Loucy (cell line): ENCODE results near the gene MTHFR.

ENCODE experiments used
- H2AFZ ChIP-seq: fragments of 200-600 bp; sonication (generic); 2 replicates; pipeline ENCODE4 v1.6.0; 2016; ENCODE audit warnings: antibody characterized with exemption, mild to moderate bottlenecking, low read length, moderate library complexity
- H3F3A ChIP-seq: fragments of 200-600 bp; 2 replicates; pipeline ENCODE4 v1.6.0; 2016; ENCODE audit warnings: antibody characterized with exemption, low read depth, mild to moderate bottlenecking
- H3K27me3 ChIP-seq: fragments of 200-600 bp; sonication (generic); 2 replicates; pipeline ENCODE4 v1.6.1; 2014; ENCODE audit warnings: low read length, mild to moderate bottlenecking; ENCODE audit not compliant: insufficient read depth, poor library complexity, severe bottlenecking
- H3K36me3 ChIP-seq: fragments of 200-600 bp; sonication (generic); 2 replicates; pipeline ENCODE4 v1.6.1; 2016; ENCODE audit warnings: low read length; ENCODE audit not compliant: insufficient read depth
- H3K4me1 ChIP-seq: fragments of 200-600 bp; sonication (generic); 2 replicates; pipeline ENCODE4 v1.5.1; 2014; ENCODE audit warnings: low read length, mild to moderate bottlenecking; ENCODE audit not compliant: insufficient read depth, poor library complexity, severe bottlenecking
- H3K4me2 ChIP-seq: fragments of 200-600 bp; sonication (generic); 2 replicates; pipeline ENCODE4 v1.6.0; 2014; ENCODE audit warnings: antibody characterized with exemption, low read length, low read depth, mild to moderate bottlenecking; ENCODE audit not compliant: poor library complexity, severe bottlenecking
- H3K4me3 ChIP-seq: fragments of 200-600 bp; sonication (generic); 2 replicates; pipeline ENCODE4 v1.5.1; 2014; ENCODE audit warnings: low read length, mild to moderate bottlenecking, mixed read lengths; ENCODE audit not compliant: poor library complexity, severe bottlenecking
- H3K79me2 ChIP-seq: fragments of 200-600 bp; sonication (generic); 2 replicates; pipeline ENCODE4 v1.6.1; 2014; ENCODE audit warnings: low read length; ENCODE audit not compliant: insufficient read depth
- H3K9ac ChIP-seq: fragments of 200-600 bp; sonication (generic); 2 replicates; pipeline ENCODE4 v1.6.0; 2014; ENCODE audit warnings: mild to moderate bottlenecking, low read depth, low read length, moderate library complexity; ENCODE audit not compliant: poor library complexity, severe bottlenecking
- H3K9me2 ChIP-seq: fragments of 200-600 bp; sonication (generic); replicated peaks from 2 replicates; pipeline ENCODE4 v1.6.1; 2016; ENCODE audit warnings: low read depth, low read length, mixed read lengths
- H3K9me3 ChIP-seq: fragments of 200-600 bp; sonication (generic); 2 replicates; pipeline ENCODE4 v1.6.1; 2014; ENCODE audit warnings: mild to moderate bottlenecking, antibody characterized with exemption, low read length, low read depth; ENCODE audit not compliant: insufficient read depth
- H4K20me1 ChIP-seq: fragments of 200-600 bp; sonication (generic); 2 replicates; pipeline ENCODE4 v1.6.0; 2014; ENCODE audit warnings: antibody characterized with exemption, low read length, mild to moderate bottlenecking; ENCODE audit not compliant: insufficient read depth, poor library complexity, severe bottlenecking
- CTCF ChIP-seq: fragments of 200-600 bp; sonication (generic); conservative IDR thresholded peaks from 2 replicates; pipeline ENCODE4 v1.5.1; 2014; ENCODE audit warnings: mild to moderate bottlenecking, antibody characterized with exemption, low read length
- EZH2phosphoT487 ChIP-seq: fragments of 200-600 bp; IDR thresholded peaks from 2 replicates; pipeline ENCODE4 v1.6.1; 2018; ENCODE audit warnings: antibody characterized with exemption, mild to moderate bottlenecking, moderate library complexity, borderline replicate concordance

MTHFR gene

GRCh38 chr1:11761988-11762406 is 43.8 kb downstream of the MTHFR start, which contains the start of gene C1orf167:
Gene C1orf167, plus strand, starts transcription at chr1:11762193. Its CDS starts 2,208 bp downstream, at chr1:11764401.
- no peaks in the 10 kb centered on the region for H4K20me1 ChIP-seq
- H3K79me2 ChIP-seq = no peaks in the 10 kb centered on the region
- no peak within 1 kb of the TSS for H3K4me3 ChIP-seq
- H3K4me2 ChIP-seq = no peak within 1 kb of the TSS
- no peaks in the 10 kb centered on the region for H3K9me3 ChIP-seq
- no peak within 1 kb of the TSS for H3K9ac ChIP-seq
- H3K9me2 ChIP-seq = no peaks in the 10 kb centered on the region
- H2AFZ ChIP-seq = no peak within 1 kb of the TSS
- no peaks in the 10 kb centered on the region for H3F3A ChIP-seq
- TF ChIP-seq EZH2phosphoT487 = no peak
- TF ChIP-seq CTCF = no peak
- no peaks in the 10 kb centered on the region for H3K36me3 ChIP-seq
- no peaks in the 10 kb centered on the region for H3K27me3 ChIP-seq
- no peaks in the 10 kb centered on the region for H3K4me1 ChIP-seq

DNA sequence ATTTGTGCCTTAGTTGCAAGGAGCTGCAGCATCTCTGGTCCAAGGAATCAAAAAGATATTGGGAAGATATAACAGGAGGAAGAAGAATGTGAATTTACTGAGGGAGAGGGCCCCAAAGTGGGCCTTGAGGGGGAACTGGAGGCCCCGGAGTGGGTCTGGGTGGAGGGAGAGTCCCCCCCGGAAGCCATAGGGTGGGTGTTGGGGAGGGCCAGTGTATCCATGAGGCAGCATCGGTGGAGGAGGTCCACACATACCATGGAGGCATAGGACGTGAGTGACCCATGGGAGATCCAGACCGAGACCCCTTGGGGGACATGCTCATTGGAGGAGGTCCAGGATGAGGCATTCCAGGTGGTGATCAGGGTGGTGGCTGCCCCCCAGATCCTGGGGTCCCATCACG is 44.5 kb downstream of the MTHFR start:
- Histone ChIP-seq H3F3A (no peaks in the 10 kb centered on the region), H3K79me2 (no peaks in the 10 kb centered on the region), H3K4me3 (no peak overlapping the region), H4K20me1 (no peaks in the 10 kb centered on the region), H3K4me1 (no peaks in the 10 kb centered on the region), H3K9me3 (no peaks in the 10 kb centered on the region), H2AFZ (no peak overlapping the region), H3K36me3 (no peaks in the 10 kb centered on the region), H3K9ac (no peak overlapping the region), H3K9me2 (no peaks in the 10 kb centered on the region), H3K4me2 (no peak overlapping the region), H3K27me3 (no peaks in the 10 kb centered on the region)
- no peak for TF ChIP-seq CTCF
- TF ChIP-seq EZH2phosphoT487 = no peak

GRCh38 chr1:11759791-11760190 is 46.0 kb downstream of the MTHFR start:
- Histone ChIP-seq H2AFZ (no peak overlapping the region), H3K9me2 (no peaks in the 10 kb centered on the region), H3F3A (no peaks in the 10 kb centered on the region), H3K9ac (no peak overlapping the region), H3K4me3 (no peak overlapping the region), H3K9me3 (no peaks in the 10 kb centered on the region), H3K4me1 (no peaks in the 10 kb centered on the region), H3K27me3 (no peaks in the 10 kb centered on the region), H4K20me1 (no peaks in the 10 kb centered on the region), H3K4me2 (no peak overlapping the region), H3K79me2 (no peaks in the 10 kb centered on the region), H3K36me3 (no peaks in the 10 kb centered on the region)
- no peak for TF ChIP-seq EZH2phosphoT487
- no peak for TF ChIP-seq CTCF
